ENCODE results near the gene CDC45. TPM values are rescaled to one million over a fixed set of nuclear protein-coding genes. Genes with fewer than 3 reads are reported as not detected.

The CDC45 gene
- total and polyA plus RNA-seq, 2 of the 13 experiments (the other 11 are each of a cell fraction or from before 2014, with no cell fraction given), result 14.4 to 36.3 TPM

DNA sequence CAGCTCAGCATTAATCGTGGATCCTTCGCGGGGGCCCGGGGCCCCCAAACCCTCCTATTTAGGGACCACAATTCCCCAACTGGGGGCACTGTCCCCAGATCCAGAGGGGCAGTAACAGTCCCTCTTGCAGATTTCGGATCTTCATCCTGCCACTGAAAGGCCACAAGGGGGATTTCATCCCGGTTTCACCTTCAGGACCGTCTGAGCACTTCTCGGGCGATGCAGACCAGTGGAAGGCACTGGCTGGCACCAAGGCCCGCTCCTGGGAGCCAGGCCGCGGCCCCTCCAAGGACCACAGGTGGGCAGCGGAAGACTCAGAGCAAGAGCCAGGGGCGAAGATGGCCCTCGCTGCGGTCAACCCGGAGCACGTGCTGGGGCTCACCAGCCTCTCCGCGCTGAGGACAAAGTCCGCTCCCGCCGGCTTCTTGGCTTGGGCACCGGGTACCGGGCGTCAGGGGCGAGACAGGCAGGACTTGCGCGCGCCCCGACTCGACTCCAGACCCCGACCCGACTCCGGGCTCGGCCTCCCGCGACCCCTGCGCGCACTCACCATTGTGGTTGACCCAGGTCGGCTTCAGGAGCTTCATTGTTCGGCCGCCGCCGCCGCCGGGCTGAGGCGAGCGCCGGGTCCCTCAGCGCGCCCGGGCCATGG lies 48.7 kb upstream of the CDC45 start (continued):
- TF ChIP-seq, protein P1, sequence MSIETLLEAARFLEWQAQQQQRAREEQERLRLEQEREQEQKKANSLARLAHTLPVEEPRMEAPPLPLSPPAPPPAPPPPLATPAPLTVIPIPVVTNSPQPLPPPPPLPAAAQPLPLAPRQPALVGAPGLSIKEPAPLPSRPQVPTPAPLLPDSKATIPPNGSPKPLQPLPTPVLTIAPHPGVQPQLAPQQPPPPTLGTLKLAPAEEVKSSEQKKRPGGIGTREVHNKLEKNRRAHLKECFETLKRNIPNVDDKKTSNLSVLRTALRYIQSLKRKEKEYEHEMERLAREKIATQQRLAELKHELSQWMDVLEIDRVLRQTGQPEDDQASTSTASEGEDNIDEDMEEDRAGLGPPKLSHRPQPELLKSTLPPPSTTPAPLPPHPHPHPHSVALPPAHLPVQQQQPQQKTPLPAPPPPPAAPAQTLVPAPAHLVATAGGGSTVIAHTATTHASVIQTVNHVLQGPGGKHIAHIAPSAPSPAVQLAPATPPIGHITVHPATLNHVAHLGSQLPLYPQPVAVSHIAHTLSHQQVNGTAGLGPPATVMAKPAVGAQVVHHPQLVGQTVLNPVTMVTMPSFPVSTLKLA (IDR thresholded peaks at IDR 0.05), result peak; percentile 60
- TF ChIP-seq DMAP1 (CRISPR knock-in tag; IDR thresholded peaks at IDR 0.05) (0 out of 2 replicates have a peak, but pooled peaks have one; percentile 76), ZNF329 (CRISPR knock-in tag; IDR thresholded peaks at IDR 0.05; ENCODE audit: low read depth) (0 out of 2 replicates have a peak, but pooled peaks have one; percentile 41), YY1 (IDR thresholded peaks at IDR 0.05; ENCODE audit: insufficient read depth, insufficient replicate concordance, low read depth, low read length) (peak; percentile 61), HNRNPUL1 (IDR thresholded peaks at IDR 0.05; ENCODE audit: low read depth, low read length) (no peak), CENPX (CRISPR knock-in tag; IDR thresholded peaks at IDR 0.05) (no peak), CREM (IDR thresholded peaks at IDR 0.05) (no peak), CREM (CRISPR knock-in tag; IDR thresholded peaks at IDR 0.05) (no peak), ATM (IDR thresholded peaks at IDR 0.05; ENCODE audit: borderline replicate concordance) (no peak), PTBP1 (IDR thresholded peaks at IDR 0.05; ENCODE audit: low read depth, low read length, poor library complexity, severe bottlenecking) (no peak), ZNF44 (CRISPR knock-in tag; IDR thresholded peaks at IDR 0.05) (no peak; the same call in 1 of the 2 replicates), ZNF160 (CRISPR knock-in tag; IDR thresholded peaks at IDR 0.05) (no peak), GFI1 (CRISPR knock-in tag; IDR thresholded peaks at IDR 0.05; ENCODE audit: borderline replicate concordance) (no peak), ZNF569 (CRISPR knock-in tag; IDR thresholded peaks at IDR 0.05; ENCODE audit: borderline replicate concordance) (no peak; the same call in 1 of the 2 replicates), KDM5B (CRISPR knock-in tag; IDR thresholded peaks at IDR 0.05; ENCODE audit: borderline replicate concordance) (peak; percentile 53; the same call in 1 of the 2 replicates), FIP1L1 (IDR thresholded peaks at IDR 0.05; ENCODE audit: borderline replicate concordance, insufficient read depth, low read depth, low read length) (no peak)
- TF ChIP-seq, protein P2, sequence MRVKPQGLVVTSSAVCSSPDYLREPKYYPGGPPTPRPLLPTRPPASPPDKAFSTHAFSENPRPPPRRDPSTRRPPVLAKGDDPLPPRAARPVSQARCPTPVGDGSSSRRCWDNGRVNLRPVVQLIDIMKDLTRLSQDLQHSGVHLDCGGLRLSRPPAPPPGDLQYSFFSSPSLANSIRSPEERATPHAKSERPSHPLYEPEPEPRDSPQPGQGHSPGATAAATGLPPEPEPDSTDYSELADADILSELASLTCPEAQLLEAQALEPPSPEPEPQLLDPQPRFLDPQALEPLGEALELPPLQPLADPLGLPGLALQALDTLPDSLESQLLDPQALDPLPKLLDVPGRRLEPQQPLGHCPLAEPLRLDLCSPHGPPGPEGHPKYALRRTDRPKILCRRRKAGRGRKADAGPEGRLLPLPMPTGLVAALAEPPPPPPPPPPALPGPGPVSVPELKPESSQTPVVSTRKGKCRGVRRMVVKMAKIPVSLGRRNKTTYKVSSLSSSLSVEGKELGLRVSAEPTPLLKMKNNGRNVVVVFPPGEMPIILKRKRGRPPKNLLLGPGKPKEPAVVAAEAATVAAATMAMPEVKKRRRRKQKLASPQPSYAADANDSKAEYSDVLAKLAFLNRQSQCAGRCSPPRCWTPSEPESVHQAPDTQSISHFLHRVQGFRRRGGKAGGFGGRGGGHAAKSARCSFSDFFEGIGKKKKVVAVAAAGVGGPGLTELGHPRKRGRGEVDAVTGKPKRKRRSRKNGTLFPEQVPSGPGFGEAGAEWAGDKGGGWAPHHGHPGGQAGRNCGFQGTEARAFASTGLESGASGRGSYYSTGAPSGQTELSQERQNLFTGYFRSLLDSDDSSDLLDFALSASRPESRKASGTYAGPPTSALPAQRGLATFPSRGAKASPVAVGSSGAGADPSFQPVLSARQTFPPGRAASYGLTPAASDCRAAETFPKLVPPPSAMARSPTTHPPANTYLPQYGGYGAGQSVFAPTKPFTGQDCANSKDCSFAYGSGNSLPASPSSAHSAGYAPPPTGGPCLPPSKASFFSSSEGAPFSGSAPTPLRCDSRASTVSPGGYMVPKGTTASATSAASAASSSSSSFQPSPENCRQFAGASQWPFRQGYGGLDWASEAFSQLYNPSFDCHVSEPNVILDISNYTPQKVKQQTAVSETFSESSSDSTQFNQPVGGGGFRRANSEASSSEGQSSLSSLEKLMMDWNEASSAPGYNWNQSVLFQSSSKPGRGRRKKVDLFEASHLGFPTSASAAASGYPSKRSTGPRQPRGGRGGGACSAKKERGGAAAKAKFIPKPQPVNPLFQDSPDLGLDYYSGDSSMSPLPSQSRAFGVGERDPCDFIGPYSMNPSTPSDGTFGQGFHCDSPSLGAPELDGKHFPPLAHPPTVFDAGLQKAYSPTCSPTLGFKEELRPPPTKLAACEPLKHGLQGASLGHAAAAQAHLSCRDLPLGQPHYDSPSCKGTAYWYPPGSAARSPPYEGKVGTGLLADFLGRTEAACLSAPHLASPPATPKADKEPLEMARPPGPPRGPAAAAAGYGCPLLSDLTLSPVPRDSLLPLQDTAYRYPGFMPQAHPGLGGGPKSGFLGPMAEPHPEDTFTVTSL (CRISPR knock-in tag; IDR thresholded peaks at IDR 0.05; ENCODE audit: borderline replicate concordance), result 0 out of 2 replicates have a peak, but pooled peaks have one; percentile 31
- TF ChIP-seq, protein P3, sequence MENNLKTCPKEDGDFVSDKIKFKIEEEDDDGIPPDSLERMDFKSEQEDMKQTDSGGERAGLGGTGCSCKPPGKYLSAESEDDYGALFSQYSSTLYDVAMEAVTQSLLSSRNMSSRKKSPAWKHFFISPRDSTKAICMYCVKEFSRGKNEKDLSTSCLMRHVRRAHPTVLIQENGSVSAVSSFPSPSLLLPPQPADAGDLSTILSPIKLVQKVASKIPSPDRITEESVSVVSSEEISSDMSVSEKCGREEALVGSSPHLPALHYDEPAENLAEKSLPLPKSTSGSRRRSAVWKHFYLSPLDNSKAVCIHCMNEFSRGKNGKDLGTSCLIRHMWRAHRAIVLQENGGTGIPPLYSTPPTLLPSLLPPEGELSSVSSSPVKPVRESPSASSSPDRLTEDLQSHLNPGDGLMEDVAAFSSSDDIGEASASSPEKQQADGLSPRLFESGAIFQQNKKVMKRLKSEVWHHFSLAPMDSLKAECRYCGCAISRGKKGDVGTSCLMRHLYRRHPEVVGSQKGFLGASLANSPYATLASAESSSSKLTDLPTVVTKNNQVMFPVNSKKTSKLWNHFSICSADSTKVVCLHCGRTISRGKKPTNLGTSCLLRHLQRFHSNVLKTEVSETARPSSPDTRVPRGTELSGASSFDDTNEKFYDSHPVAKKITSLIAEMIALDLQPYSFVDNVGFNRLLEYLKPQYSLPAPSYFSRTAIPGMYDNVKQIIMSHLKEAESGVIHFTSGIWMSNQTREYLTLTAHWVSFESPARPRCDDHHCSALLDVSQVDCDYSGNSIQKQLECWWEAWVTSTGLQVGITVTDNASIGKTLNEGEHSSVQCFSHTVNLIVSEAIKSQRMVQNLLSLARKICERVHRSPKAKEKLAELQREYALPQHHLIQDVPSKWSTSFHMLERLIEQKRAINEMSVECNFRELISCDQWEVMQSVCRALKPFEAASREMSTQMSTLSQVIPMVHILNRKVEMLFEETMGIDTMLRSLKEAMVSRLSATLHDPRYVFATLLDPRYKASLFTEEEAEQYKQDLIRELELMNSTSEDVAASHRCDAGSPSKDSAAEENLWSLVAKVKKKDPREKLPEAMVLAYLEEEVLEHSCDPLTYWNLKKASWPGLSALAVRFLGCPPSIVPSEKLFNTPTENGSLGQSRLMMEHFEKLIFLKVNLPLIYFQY (CRISPR knock-in tag; IDR thresholded peaks at IDR 0.05; ENCODE audit: borderline replicate concordance), result 0 out of 2 replicates have a peak, but pooled peaks have one; percentile 2

All from HepG2 (cell line).